H9 (cell line): ENCODE measurements around the gene CARD11. TPM values are rescaled to one million over a fixed set of nuclear protein-coding genes. Genes with fewer than 3 reads are reported as not detected.

Experiments
- DNase-seq: peaks from one replicate; pipeline ENCODE4 v3.0.0-alpha.2; 2017
- H2AFZ ChIP-seq: one replicate; pipeline ENCODE4 v1.6.1; 2013; ENCODE audit warnings: mild to moderate bottlenecking, low read length, control low read depth, moderate library complexity
- H2AK5ac ChIP-seq: 2 replicates; pipeline ENCODE4 v1.6.1; 2013; ENCODE audit warnings: low read length, control low read depth, mixed read lengths; ENCODE audit not compliant: insufficient read length
- H2BK120ac ChIP-seq: one replicate; pipeline ENCODE4 v1.6.1; 2013; ENCODE audit warnings: low read depth, mild to moderate bottlenecking, low read length, control low read depth, inconsistent platforms; ENCODE audit not compliant: poor library complexity, severe bottlenecking
- H2BK12ac ChIP-seq: 2 replicates; pipeline ENCODE4 v1.6.1; 2013; ENCODE audit warnings: low read length, control low read depth, mixed read lengths, low read depth; ENCODE audit not compliant: insufficient read length
- H2BK15ac ChIP-seq: 2 replicates; pipeline ENCODE4 v1.6.1; 2013; ENCODE audit warnings: low read depth, low read length, control low read depth
- H2BK20ac ChIP-seq: one replicate; pipeline ENCODE4 v1.6.1; 2013; ENCODE audit warnings: low read depth, mild to moderate bottlenecking, low read length, control low read depth, inconsistent platforms; ENCODE audit not compliant: poor library complexity, severe bottlenecking
- H2BK5ac ChIP-seq: 2 replicates; pipeline ENCODE4 v1.6.1; 2013; ENCODE audit warnings: low read length, control low read depth, mixed read lengths; ENCODE audit not compliant: insufficient read length
- H3K14ac ChIP-seq: 2 replicates; pipeline ENCODE4 v1.6.1; 2013; ENCODE audit warnings: low read length, control low read depth; ENCODE audit not compliant: insufficient read depth
- H3K18ac ChIP-seq: 2 replicates; pipeline ENCODE4 v1.6.1; 2013; ENCODE audit warnings: low read depth, mild to moderate bottlenecking, mixed read lengths, low read length, control low read depth; ENCODE audit not compliant: insufficient read length
- H3K23ac ChIP-seq: 2 replicates; pipeline ENCODE4 v1.6.1; 2013; ENCODE audit warnings: low read length, control low read depth, mixed read lengths, low read depth; ENCODE audit not compliant: insufficient read length
- H3K23me2 ChIP-seq: 2 replicates; pipeline ENCODE4 v1.6.1; 2013; ENCODE audit warnings: low read depth, mild to moderate bottlenecking, mixed read lengths, low read length, control low read depth; ENCODE audit not compliant: insufficient read length, poor library complexity, severe bottlenecking
- H3K27ac ChIP-seq: 2 replicates; pipeline ENCODE4 v1.5.1; 2013; ENCODE audit warnings: low read length, control low read depth, mixed read lengths, low read depth; ENCODE audit not compliant: insufficient read length
- H3K27me3 ChIP-seq: 2 replicates; pipeline ENCODE4 v1.6.1; 2013; ENCODE audit warnings: low read length, control low read depth, inconsistent platforms; ENCODE audit not compliant: insufficient read depth
- H3K4ac ChIP-seq: 2 replicates; pipeline ENCODE4 v1.6.1; 2013; ENCODE audit warnings: low read depth, mild to moderate bottlenecking, control low read depth, inconsistent platforms, low read length, moderate library complexity
- H3K4me1 ChIP-seq: 2 replicates; pipeline ENCODE4 v1.6.1; 2013; ENCODE audit warnings: low read length, control low read depth, inconsistent platforms; ENCODE audit not compliant: insufficient read depth
- H3K4me2 ChIP-seq: 2 replicates; pipeline ENCODE4 v1.6.1; 2013; ENCODE audit warnings: low read length, control low read depth, mixed read lengths; ENCODE audit not compliant: insufficient read length, insufficient read depth
- H3K56ac ChIP-seq: 2 replicates; pipeline ENCODE4 v1.6.1; 2013; ENCODE audit warnings: low read depth, mild to moderate bottlenecking, mixed read lengths, low read length, control low read depth; ENCODE audit not compliant: insufficient read length
- H3K79me1 ChIP-seq: 2 replicates; pipeline ENCODE4 v1.6.1; 2013; ENCODE audit warnings: low read depth, mild to moderate bottlenecking, moderate library complexity, low read length, control low read depth, inconsistent platforms; ENCODE audit not compliant: insufficient read depth, poor library complexity, severe bottlenecking
- H3K79me2 ChIP-seq: 2 replicates; pipeline ENCODE4 v1.6.1; 2013; ENCODE audit warnings: low read length, control low read depth, inconsistent platforms; ENCODE audit not compliant: insufficient read depth
- H3K9ac ChIP-seq: 2 replicates; pipeline ENCODE4 v1.6.1; 2013; ENCODE audit warnings: low read length, control low read depth, mixed read lengths; ENCODE audit not compliant: insufficient read length; ENCODE audit errors: extremely low read depth
- H3K9me3 ChIP-seq: one replicate; pipeline ENCODE4 v1.6.1; 2013; ENCODE audit warnings: low read depth, low read length, inconsistent platforms; ENCODE audit not compliant: control insufficient read depth
- H3T11ph ChIP-seq: one replicate; pipeline ENCODE4 v1.6.1; 2013; ENCODE audit warnings: mild to moderate bottlenecking, low read length, control low read depth, inconsistent platforms
- H4K20me1 ChIP-seq: one replicate; pipeline ENCODE4 v1.6.1; 2013; ENCODE audit not compliant: control insufficient read depth, insufficient read length, insufficient read depth
- H4K5ac ChIP-seq: 2 replicates; pipeline ENCODE4 v1.6.1; 2013; ENCODE audit warnings: low read depth, mild to moderate bottlenecking, mixed read lengths, low read length, control low read depth; ENCODE audit not compliant: insufficient read length
- H4K8ac ChIP-seq: replicated peaks from 2 replicates; pipeline ENCODE4 v1.6.1; 2013; ENCODE audit warnings: low read length, control low read depth, mixed read lengths, low read depth; ENCODE audit not compliant: insufficient read length
- H4K91ac ChIP-seq: 2 replicates; pipeline ENCODE4 v1.6.1; 2013; ENCODE audit warnings: low read depth, mild to moderate bottlenecking, moderate library complexity, mixed read lengths, low read length, control low read depth; ENCODE audit not compliant: insufficient read length
- H3K27ac Mint-ChIP-seq, 3 experiments: 2 replicates in 2 of 3; 3 replicates in 1 of 3; pipeline ENCODE4 v1.8.0; 2020 to 2021; ENCODE audit warnings: mixed read lengths in 3 of 3, mild to moderate bottlenecking in 1 of 3, moderate library complexity in 1 of 3
- H3K27me3 Mint-ChIP-seq: 2 replicates; pipeline ENCODE4 v1.8.0; 2021; ENCODE audit warnings: low read depth, mild to moderate bottlenecking, moderate library complexity, mixed read lengths
- H3K36me3 Mint-ChIP-seq, 3 experiments: 2 replicates in 2 of 3; 3 replicates in 1 of 3; pipeline ENCODE4 v1.8.0; 2020 to 2021; ENCODE audit warnings: low read depth in 3 of 3, mixed read lengths in 3 of 3; ENCODE audit not compliant: insufficient read depth in 1 of 3
- H3K4me1 Mint-ChIP-seq, 2 experiments: 2 replicates each; pipeline ENCODE4 v1.8.0; 2020; ENCODE audit warnings: mixed read lengths in 2 of 2
- H3K4me3 Mint-ChIP-seq, 2 experiments: 2 replicates in 1 of 2; 3 replicates in 1 of 2; pipeline ENCODE4 v1.8.0; 2020 to 2021; ENCODE audit warnings: mild to moderate bottlenecking in 2 of 2, mixed read lengths in 2 of 2, moderate library complexity in 1 of 2
- H3K9me3 Mint-ChIP-seq, 2 experiments: 2 replicates in 1 of 2; 3 replicates in 1 of 2; pipeline ENCODE4 v1.8.0; 2020; ENCODE audit warnings: mild to moderate bottlenecking in 2 of 2, mixed read lengths in 2 of 2, moderate library complexity in 1 of 2
- WGBS: extraction: QIAGEN DNeasy Blood & Tissue Kit; methylation state at CpG from one replicate; pipeline ENCODE4 v1.1.7; 2013; ENCODE audit warnings: missing lambda C conversion rate, low lambda C conversion rate, mixed read lengths; ENCODE audit not compliant: insufficient read length; ENCODE audit errors: extremely low coverage; 5-methylcytosine and 5-hydroxymethylcytosine counted together
- total RNA-seq: library from RNA; stranded (reverse); gene quantifications from 2 replicates; pipeline ENCODE4 v1.2.1, GENCODE V29; 2021
- TF ChIP-seq, protein P1 (sequence below): fragments of 200-600 bp; sonication (generic); conservative IDR thresholded peaks from 3 replicates; pipeline ENCODE4 v1.8.0; 2021; ENCODE audit warnings: antibody characterized with exemption, mild to moderate bottlenecking

Gene CARD11
- total RNA-seq, 1 experiment from 2014 or later: 20.0 TPM

DNA sequence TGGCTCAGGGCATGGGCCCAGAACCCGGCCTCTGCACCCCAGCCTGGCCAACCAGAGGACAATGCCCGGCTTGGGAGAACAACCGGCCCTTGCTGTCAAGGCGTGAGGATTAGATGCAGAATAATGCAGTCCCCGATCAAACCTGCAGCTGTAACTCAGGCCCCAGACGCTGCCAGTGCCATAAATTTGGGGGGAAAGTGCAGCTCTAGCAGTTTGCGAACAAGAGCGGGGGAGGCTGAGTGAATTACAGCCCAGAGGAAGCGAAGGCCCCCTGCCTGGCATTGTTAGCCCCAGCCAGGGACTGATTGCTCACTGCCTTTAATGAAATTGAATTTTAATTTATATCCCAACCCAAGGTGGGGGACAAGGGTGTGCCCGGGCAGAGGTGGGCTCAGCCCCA lies 161.6 kb downstream of the CARD11 start:
- no peak overlapping the region for H2BK5ac ChIP-seq
- no peak overlapping the region for H3T11ph ChIP-seq
- no peaks in the 10 kb centered on the region for H4K20me1 ChIP-seq
- DNase-seq: no peak
- no peaks in the 10 kb centered on the region for H3K27me3 ChIP-seq
- H4K8ac ChIP-seq: no peak overlapping the region
- no peak overlapping the region for H2BK15ac ChIP-seq
- Mint-ChIP-seq H3K27me3 (no peaks in the 10 kb centered on the region), H3K9me3 (peaks cover 0 to 5% of the 10 kb centered on the region in 2 experiments; a peak in 2 of 5 replicates), H3K27ac (no peak overlapping the region), H3K4me3 (peak overlapping the region in 1 of 2 experiments; percentile 29; a peak in 1 of 5 replicates), H3K4me1 (peaks cover 24 to 41% of the 10 kb centered on the region in 2 experiments), H3K36me3 (no peaks in the 10 kb centered on the region)
- no CpG with 5 or more reads among the region's 10 CpGs for WGBS
- H3K9ac ChIP-seq: no peak overlapping the region
- no peak overlapping the region for H3K56ac ChIP-seq
- H3K4ac ChIP-seq: no peak overlapping the region
- H3K27ac ChIP-seq: no peak overlapping the region
- no peak overlapping the region for H3K18ac ChIP-seq
- no peaks in the 10 kb centered on the region for H3K79me2 ChIP-seq
- H3K4me1 ChIP-seq: peaks cover 5% of the 10 kb centered on the region; the same call in 1 of the 2 replicates
- H2BK120ac ChIP-seq: no peak overlapping the region
- H3K79me1 ChIP-seq: no peaks in the 10 kb centered on the region
- H3K23ac ChIP-seq: no peak overlapping the region
- H2BK12ac ChIP-seq: no peak overlapping the region
- peak overlapping the region; percentile 43; the same call in 1 of the 2 replicates for H3K14ac ChIP-seq
- H4K5ac ChIP-seq: no peak overlapping the region
- no peak overlapping the region for H2BK20ac ChIP-seq
- no peaks in the 10 kb centered on the region for H3K23me2 ChIP-seq
- no peak overlapping the region for H4K91ac ChIP-seq
- no peaks in the 10 kb centered on the region for H3K9me3 ChIP-seq
- no peak overlapping the region for H3K4me2 ChIP-seq
- TF ChIP-seq, protein P1, sequence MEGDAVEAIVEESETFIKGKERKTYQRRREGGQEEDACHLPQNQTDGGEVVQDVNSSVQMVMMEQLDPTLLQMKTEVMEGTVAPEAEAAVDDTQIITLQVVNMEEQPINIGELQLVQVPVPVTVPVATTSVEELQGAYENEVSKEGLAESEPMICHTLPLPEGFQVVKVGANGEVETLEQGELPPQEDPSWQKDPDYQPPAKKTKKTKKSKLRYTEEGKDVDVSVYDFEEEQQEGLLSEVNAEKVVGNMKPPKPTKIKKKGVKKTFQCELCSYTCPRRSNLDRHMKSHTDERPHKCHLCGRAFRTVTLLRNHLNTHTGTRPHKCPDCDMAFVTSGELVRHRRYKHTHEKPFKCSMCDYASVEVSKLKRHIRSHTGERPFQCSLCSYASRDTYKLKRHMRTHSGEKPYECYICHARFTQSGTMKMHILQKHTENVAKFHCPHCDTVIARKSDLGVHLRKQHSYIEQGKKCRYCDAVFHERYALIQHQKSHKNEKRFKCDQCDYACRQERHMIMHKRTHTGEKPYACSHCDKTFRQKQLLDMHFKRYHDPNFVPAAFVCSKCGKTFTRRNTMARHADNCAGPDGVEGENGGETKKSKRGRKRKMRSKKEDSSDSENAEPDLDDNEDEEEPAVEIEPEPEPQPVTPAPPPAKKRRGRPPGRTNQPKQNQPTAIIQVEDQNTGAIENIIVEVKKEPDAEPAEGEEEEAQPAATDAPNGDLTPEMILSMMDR: no peak
- no peak overlapping the region for H2AFZ ChIP-seq
- H2AK5ac ChIP-seq: no peak overlapping the region
